GM12878 (cell line): ENCODE measurements around the gene ASMTL.

ENCODE experiments used
- POLR2A ChIP-seq: IDR thresholded peaks from 2 replicates; pipeline ENCODE4 v1.6.1; 2011; ENCODE audit warnings: low read depth, mild to moderate bottlenecking, low read length
- REST ChIP-seq: IDR thresholded peaks from 2 replicates; pipeline ENCODE4 v1.6.1; 2012; ENCODE audit warnings: mild to moderate bottlenecking, low read depth, low read length
- TF ChIP-seq, protein P1 (sequence below), 3 experiments: IDR thresholded peaks in 2 of 3; conservative IDR thresholded peaks in 1 of 3; 2 replicates each; pipeline ENCODE4 v1.5.1; 2011; ENCODE audit warnings: low read depth in 3 of 3, low read length in 3 of 3, mild to moderate bottlenecking in 3 of 3, control low read depth in 2 of 3, moderate library complexity in 2 of 3, inconsistent platforms in 1 of 3, mixed read lengths in 1 of 3; ENCODE audit not compliant: control insufficient read depth in 2 of 3, insufficient read depth in 1 of 3; ENCODE audit errors: extremely low read depth in 1 of 3

DNA sequence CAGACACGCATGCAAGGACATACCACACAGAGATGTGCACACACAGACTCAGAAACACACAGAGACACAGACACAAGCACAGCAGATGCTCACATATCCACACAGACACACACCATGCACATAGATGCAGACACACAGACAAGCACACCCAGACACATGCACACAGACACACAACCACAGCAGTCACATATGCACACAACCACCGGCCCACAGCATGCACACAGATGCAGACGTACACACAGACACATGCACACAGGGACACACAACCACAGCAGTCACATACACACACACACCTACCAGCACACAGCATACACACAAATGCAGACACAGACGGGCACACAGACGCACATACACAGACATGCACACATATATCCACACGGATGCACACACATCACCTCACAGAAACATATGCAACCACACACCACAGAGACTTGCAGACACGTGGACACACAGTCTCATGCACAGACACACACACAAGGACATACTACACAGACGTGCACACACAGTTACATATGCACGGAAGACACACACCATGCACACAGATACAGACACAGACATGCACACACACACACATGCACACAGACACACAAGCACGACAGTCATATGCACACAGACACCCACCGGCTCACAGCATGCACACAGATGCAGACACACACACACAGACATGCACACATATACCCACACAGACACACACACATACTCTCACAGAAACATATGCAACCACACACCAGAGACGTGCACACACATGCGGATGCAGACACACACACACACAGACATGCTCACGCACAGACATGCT is 35.5 kb downstream of the ASMTL start:
- TF ChIP-seq, protein P1, sequence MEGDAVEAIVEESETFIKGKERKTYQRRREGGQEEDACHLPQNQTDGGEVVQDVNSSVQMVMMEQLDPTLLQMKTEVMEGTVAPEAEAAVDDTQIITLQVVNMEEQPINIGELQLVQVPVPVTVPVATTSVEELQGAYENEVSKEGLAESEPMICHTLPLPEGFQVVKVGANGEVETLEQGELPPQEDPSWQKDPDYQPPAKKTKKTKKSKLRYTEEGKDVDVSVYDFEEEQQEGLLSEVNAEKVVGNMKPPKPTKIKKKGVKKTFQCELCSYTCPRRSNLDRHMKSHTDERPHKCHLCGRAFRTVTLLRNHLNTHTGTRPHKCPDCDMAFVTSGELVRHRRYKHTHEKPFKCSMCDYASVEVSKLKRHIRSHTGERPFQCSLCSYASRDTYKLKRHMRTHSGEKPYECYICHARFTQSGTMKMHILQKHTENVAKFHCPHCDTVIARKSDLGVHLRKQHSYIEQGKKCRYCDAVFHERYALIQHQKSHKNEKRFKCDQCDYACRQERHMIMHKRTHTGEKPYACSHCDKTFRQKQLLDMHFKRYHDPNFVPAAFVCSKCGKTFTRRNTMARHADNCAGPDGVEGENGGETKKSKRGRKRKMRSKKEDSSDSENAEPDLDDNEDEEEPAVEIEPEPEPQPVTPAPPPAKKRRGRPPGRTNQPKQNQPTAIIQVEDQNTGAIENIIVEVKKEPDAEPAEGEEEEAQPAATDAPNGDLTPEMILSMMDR (IDR thresholded peaks at IDR 0.05 in 2 of 3, conservative IDR thresholded peaks at IDR 0.05 in 1 of 3; ENCODE audit: control insufficient read depth in 2 of 3, extremely low read depth in 1 of 3, insufficient read depth in 1 of 3, low read depth in 3 of 3, low read length in 3 of 3) = no peak
- TF ChIP-seq REST (no peak), POLR2A (peak; percentile 40; the same call in 1 of the 2 replicates)
